A673 (cell line): Measurements from ENCODE around the gene PTF1A. TPM values are rescaled to one million over a fixed set of nuclear protein-coding genes. Genes with fewer than 3 reads are reported as not detected.

Source experiments
- BruUV-seq: library from RNA; stranded (reverse); fragments of 400-500 nt; replicated peaks from 2 replicates; lab custom pipeline; 2021; lab: Mats Ljungman, UMichigan
- CTCF ChIA-PET: fragments of 300-600 bp; sonication (Branson Sonifier 250); formaldehyde crosslinking; loops from one replicate; lab custom pipeline; 2022; ENCODE audit warnings: antibody characterized with exemption; lab: Charles Lee
- POLR2A ChIA-PET: fragments of 300-600 bp; sonication (Branson Sonifier 250); formaldehyde crosslinking; loops from one replicate; lab custom pipeline; 2022; ENCODE audit warnings: antibody characterized with exemption; ENCODE audit not compliant: low non-redundant PET; lab: Charles Lee
- DNase-seq: peaks from one replicate; pipeline ENCODE4 v3.0.0-alpha.2; 2015; ENCODE audit warnings: low spot score
- H3K27ac ChIP-seq: fragments of 200-600 bp; sonication (generic); 2 replicates; pipeline ENCODE4 v1.5.1; 2016; ENCODE audit warnings: mixed run types, low read depth, mild to moderate bottlenecking, mixed read lengths, antibody characterized with exemption, low read length; ENCODE audit not compliant: poor library complexity, severe bottlenecking
- H3K27me3 ChIP-seq: fragments of 200-600 bp; sonication (generic); replicated peaks from 2 replicates; pipeline ENCODE4 v1.6.1; 2017; ENCODE audit warnings: mixed run types, low read depth, mild to moderate bottlenecking, mixed read lengths, antibody characterized with exemption, low read length; ENCODE audit not compliant: insufficient read depth, poor library complexity
- H3K36me3 ChIP-seq: fragments of 200-600 bp; sonication (generic); 2 replicates; pipeline ENCODE4 v1.6.1; 2016; ENCODE audit warnings: mixed run types, mild to moderate bottlenecking, mixed read lengths, antibody characterized with exemption, low read length; ENCODE audit not compliant: insufficient read depth, poor library complexity, severe bottlenecking
- H3K4me1 ChIP-seq: fragments of 200-600 bp; sonication (generic); 2 replicates; pipeline ENCODE4 v1.6.1; 2017; ENCODE audit warnings: mixed run types, mild to moderate bottlenecking, mixed read lengths, antibody characterized with exemption, low read length; ENCODE audit not compliant: insufficient read depth, poor library complexity, severe bottlenecking
- H3K4me3 ChIP-seq: fragments of 200-600 bp; sonication (generic); 2 replicates; pipeline ENCODE4 v1.5.1; 2016; ENCODE audit warnings: low read depth, mixed run types, mild to moderate bottlenecking, mixed read lengths, low read length; ENCODE audit not compliant: poor library complexity, severe bottlenecking
- H3K9me3 ChIP-seq: fragments of 200-600 bp; sonication (generic); 2 replicates; pipeline ENCODE4 v1.6.1; 2016; ENCODE audit warnings: mixed run types, low read depth, mild to moderate bottlenecking, mixed read lengths, antibody characterized with exemption, low read length; ENCODE audit not compliant: poor library complexity, severe bottlenecking
- EZH2 ChIP-seq: fragments of 200-600 bp; sonication (generic); IDR thresholded peaks from 2 replicates; pipeline ENCODE4 v1.6.1; 2017; ENCODE audit warnings: borderline replicate concordance, low read depth, mild to moderate bottlenecking, mixed read lengths, antibody characterized with exemption, low read length; ENCODE audit not compliant: poor library complexity, severe bottlenecking
- intact Hi-C: fragments of 100-400 bp; cut with micrococcal nuclease; formaldehyde crosslinking; loops from one replicate; pipeline ENCODE4 v1.10.0; 2022; ENCODE audit not compliant: unreplicated experiment
- total RNA-seq: library from RNA; stranded (reverse); gene quantifications from 2 replicates; pipeline ENCODE4 v1.2.3, GENCODE V29; 2021
- TF ChIP-seq, protein P1 (sequence below): fragments of 300-800, 200-600 bp; sonication (generic); conservative IDR thresholded peaks from 2 replicates; pipeline ENCODE4 v1.5.1; 2017; ENCODE audit warnings: low read depth, mild to moderate bottlenecking, antibody characterized with exemption, low read length, moderate library complexity, mixed read lengths

The PTF1A gene
- total RNA-seq, 1 experiment from 2014 or later: not detected

DNA sequence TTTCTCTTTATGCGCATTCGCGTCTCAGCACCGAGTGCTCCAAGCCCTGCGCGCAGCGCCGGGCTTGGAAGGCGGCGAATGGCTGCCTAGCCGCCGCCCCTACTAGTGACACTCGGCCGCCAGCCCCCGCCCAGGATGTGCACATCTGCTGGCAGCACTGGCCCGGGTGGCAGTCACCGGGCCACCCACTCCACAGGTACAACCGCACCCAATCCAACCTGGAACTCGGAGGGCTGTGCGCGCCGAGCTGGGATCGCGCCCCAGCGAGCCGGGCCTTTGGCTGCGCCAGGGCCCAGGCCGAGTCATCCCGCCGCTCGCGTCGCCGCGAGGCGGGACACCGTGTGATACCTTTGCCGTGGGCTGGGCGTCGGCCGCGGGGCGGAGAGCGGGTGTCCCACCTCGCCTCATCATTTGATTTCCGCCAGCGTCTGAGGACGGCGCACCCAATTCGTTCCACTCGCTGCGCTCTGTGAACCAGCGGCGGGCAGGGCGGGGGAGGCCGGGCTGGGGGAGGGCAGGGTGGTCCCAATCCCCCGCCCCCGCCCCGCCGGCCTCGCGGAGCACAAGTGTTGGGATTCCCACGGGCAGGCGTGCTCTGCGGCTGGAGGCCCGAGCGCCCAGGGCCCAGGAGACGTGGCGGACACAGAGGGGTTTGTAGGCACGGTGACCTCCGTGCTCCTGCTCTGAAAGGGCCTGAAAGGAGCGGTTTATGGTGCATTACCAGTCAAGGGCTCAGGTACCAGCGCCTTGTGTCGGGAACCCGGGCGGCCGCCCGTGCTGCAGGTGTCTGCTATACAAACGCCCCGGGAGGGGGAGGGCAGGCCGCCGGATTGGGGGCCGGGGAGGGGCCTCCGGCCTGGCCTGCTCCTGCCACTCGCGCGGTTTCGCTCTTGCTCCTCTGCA is 17.8 kb upstream of the PTF1A start:
- Histone ChIP-seq H3K36me3 (no peaks in the 10 kb centered on the region), H3K4me1 (peaks cover 8% of the 10 kb centered on the region), H3K27me3 (peaks cover 98% of the 10 kb centered on the region), H3K27ac (no peak overlapping the region), H3K9me3 (no peaks in the 10 kb centered on the region), H3K4me3 (no peak overlapping the region)
- DNase-seq: no peak
- no TSS peak for BruUV-seq
- POLR2A ChIA-PET: no interaction called here
- intact Hi-C loops: no loop called here
- CTCF ChIA-PET: no interaction called here
- TF ChIP-seq EZH2: no peak
- TF ChIP-seq, protein P1, sequence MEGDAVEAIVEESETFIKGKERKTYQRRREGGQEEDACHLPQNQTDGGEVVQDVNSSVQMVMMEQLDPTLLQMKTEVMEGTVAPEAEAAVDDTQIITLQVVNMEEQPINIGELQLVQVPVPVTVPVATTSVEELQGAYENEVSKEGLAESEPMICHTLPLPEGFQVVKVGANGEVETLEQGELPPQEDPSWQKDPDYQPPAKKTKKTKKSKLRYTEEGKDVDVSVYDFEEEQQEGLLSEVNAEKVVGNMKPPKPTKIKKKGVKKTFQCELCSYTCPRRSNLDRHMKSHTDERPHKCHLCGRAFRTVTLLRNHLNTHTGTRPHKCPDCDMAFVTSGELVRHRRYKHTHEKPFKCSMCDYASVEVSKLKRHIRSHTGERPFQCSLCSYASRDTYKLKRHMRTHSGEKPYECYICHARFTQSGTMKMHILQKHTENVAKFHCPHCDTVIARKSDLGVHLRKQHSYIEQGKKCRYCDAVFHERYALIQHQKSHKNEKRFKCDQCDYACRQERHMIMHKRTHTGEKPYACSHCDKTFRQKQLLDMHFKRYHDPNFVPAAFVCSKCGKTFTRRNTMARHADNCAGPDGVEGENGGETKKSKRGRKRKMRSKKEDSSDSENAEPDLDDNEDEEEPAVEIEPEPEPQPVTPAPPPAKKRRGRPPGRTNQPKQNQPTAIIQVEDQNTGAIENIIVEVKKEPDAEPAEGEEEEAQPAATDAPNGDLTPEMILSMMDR: no peak

DNA sequence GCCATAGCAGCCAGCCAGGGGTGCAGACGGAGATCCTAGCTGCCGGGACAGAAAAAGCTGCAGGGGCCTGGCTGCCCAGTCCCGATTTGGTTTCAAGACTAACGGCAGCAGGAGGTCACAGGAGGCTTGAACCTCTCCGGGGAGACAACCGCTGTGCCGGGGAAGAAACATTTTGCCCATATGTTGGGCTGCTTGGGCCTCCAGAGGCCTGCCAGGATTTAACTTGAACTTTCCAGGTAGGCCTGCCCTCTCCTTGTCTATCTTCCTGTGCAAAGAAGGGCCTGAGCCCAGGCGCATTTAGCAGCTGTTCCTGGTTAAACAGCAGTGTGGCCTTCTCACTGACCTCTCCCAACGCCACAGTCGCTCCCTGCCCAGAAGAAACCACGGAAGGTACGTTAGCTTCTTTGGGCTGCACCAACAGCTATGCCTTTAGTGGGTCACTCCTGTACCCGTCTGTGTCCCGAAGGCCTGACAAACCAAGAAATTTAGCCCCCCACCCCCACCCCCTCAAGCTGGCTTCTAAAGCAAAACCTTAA is 17.1 kb upstream of the PTF1A start:
- peaks cover 8% of the 10 kb centered on the region for H3K4me1 ChIP-seq
- no peak overlapping the region for H3K4me3 ChIP-seq
- POLR2A ChIA-PET: no interaction called here
- TF ChIP-seq, protein P1: no peak
- no peak for TF ChIP-seq EZH2
- no peaks in the 10 kb centered on the region for H3K36me3 ChIP-seq
- CTCF ChIA-PET: no interaction called here
- DNase-seq: no peak
- BruUV-seq: no TSS peak
- no peaks in the 10 kb centered on the region for H3K9me3 ChIP-seq
- intact Hi-C loops: no loop called here
- no peak overlapping the region for H3K27ac ChIP-seq
- peaks cover 100% of the 10 kb centered on the region for H3K27me3 ChIP-seq

DNA sequence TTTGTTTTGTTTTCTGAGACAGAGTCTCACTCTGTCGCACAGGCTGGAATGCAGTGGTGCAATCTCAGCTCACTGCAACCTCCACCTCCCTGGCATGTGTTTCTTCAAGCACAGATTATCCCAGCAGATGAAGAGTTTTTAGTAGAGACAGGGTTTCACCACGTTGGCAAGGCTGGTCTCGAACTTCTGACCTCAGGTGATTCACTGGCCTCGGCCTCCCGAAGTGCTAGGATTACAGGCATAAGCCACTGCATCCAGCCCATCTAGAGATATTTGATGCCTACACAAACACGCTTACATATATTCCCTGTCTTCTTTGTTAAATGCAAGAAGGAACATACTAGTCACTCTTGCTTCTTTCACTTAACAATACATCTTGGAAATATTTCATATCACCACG is 5.9 kb upstream of the PTF1A start:
- Histone ChIP-seq H3K27ac (no peak overlapping the region), H3K9me3 (no peaks in the 10 kb centered on the region), H3K4me3 (no peak overlapping the region), H3K4me1 (peaks cover 4% of the 10 kb centered on the region), H3K27me3 (peaks cover 98% of the 10 kb centered on the region), H3K36me3 (no peaks in the 10 kb centered on the region)
- ChIA-PET CTCF (no interaction called here), POLR2A (no interaction called here)
- TF ChIP-seq EZH2: no peak
- TF ChIP-seq, protein P1: no peak
- intact Hi-C loops: no loop called here
- no peak for DNase-seq
- no TSS peak for BruUV-seq
